GM12878 (cell line): ENCODE data around the gene STK4. TPM values are rescaled to one million over a fixed set of nuclear protein-coding genes. Genes with fewer than 3 reads are reported as not detected.

Source experiments
- ATAC-seq: fragments of 200-7000 bp; cut with Tn5 transposase; 3 replicates; pipeline ENCODE4 v1.9.1; 2020; ENCODE audit warnings: mild to moderate bottlenecking, moderate library complexity
- BruUV-seq: library from RNA; stranded (reverse); fragments of 400-500 nt; replicated peaks from 2 replicates; lab custom pipeline; 2021; lab: Mats Ljungman, UMichigan
- CTCF ChIA-PET: fragments of 300-600 bp; sonication (Branson Sonifier 250); formaldehyde crosslinking; extraction: SDS; loops from one replicate; lab custom pipeline; 2021; ENCODE audit warnings: inconsistent platforms; lab: Yijun Ruan, JAX
- POLR2A ChIA-PET: fragments of 350-600 bp; formaldehyde crosslinking; extraction: SDS; loops from one replicate; lab custom pipeline; 2021; ENCODE audit warnings: inconsistent platforms; lab: Charles Lee
- RAD21 ChIA-PET: fragments of 300-600 bp; sonication (Branson Sonifier 250); formaldehyde crosslinking; loops from one replicate; lab custom pipeline; 2023; ENCODE audit warnings: antibody characterized with exemption; ENCODE audit not compliant: unreplicated experiment; lab: Charles Lee
- SMC1A ChIA-PET: fragments of 300-600 bp; sonication (Branson Sonifier 250); formaldehyde crosslinking; loops from one replicate; lab custom pipeline; 2023; ENCODE audit not compliant: unreplicated experiment, uncharacterized antibody; lab: Charles Lee
- DNase-seq: peaks from one replicate; pipeline ENCODE4 v3.0.0-alpha.2; 2011; ENCODE audit warnings: low read depth, low spot score
- FAIRE-seq: peaks from 3 replicates; lab custom pipeline; 2011; peaks lifted over from hg19 to GRCh38; lab: Jason Lieb, UNC
- H2AFZ ChIP-seq: 2 replicates; pipeline ENCODE4 v1.6.0; 2011; ENCODE audit warnings: low read depth, low read length, control low read depth; ENCODE audit not compliant: control insufficient read depth
- H3K27ac ChIP-seq: 2 replicates; pipeline ENCODE4 v1.5.1; 2011; ENCODE audit warnings: control low read depth; ENCODE audit not compliant: control insufficient read depth, insufficient read depth
- H3K27me3 ChIP-seq, 2 experiments: replicated peaks in 1 of 2; 2 replicates each; pipeline versions ENCODE4 v1.6.0 to v1.6.1; 2011; ENCODE audit warnings: low read length in 1 of 2; ENCODE audit not compliant: control insufficient read depth in 2 of 2, insufficient read depth in 2 of 2
- H3K36me3 ChIP-seq, 2 experiments: 2 replicates each; pipeline ENCODE4 v1.5.1; 2011; ENCODE audit warnings: low read length in 1 of 2; ENCODE audit not compliant: control insufficient read depth in 2 of 2, insufficient read depth in 2 of 2
- H3K4me1 ChIP-seq: 2 replicates; pipeline ENCODE4 v1.6.1; 2011; ENCODE audit warnings: mild to moderate bottlenecking, low read length, moderate library complexity, mixed read lengths; ENCODE audit not compliant: control insufficient read depth, insufficient read depth
- H3K4me2 ChIP-seq: 2 replicates; pipeline ENCODE4 v1.6.0; 2011; ENCODE audit warnings: control low read depth; ENCODE audit not compliant: control insufficient read depth, insufficient read depth
- H3K4me3 ChIP-seq: fragments of 200-600 bp; sonication (generic); 2 replicates; pipeline ENCODE4 v1.5.1; 2016
- H3K79me2 ChIP-seq: 2 replicates; pipeline ENCODE4 v1.6.0; 2011; ENCODE audit warnings: low read length; ENCODE audit not compliant: control insufficient read depth, insufficient read depth
- H3K9ac ChIP-seq: 2 replicates; pipeline ENCODE4 v1.8.0; 2011; ENCODE audit warnings: low read length, control low read depth, mixed read lengths; ENCODE audit not compliant: control insufficient read depth, insufficient read depth
- H3K9me3 ChIP-seq: replicated peaks from 3 replicates; pipeline ENCODE4 v1.5.1; 2011; ENCODE audit warnings: mild to moderate bottlenecking, low read length; ENCODE audit not compliant: control insufficient read depth, insufficient read depth
- H4K20me1 ChIP-seq: 2 replicates; pipeline ENCODE4 v1.6.0; 2011; ENCODE audit not compliant: control insufficient read depth, insufficient read depth
- EED ChIP-seq: sonication (generic); IDR thresholded peaks from 2 replicates; pipeline ENCODE4 v1.6.1; 2016; ENCODE audit warnings: antibody characterized with exemption, low read depth
- FOS ChIP-seq: IDR thresholded peaks from 3 replicates; pipeline ENCODE4 v1.6.1; 2011; ENCODE audit warnings: borderline replicate concordance; ENCODE audit not compliant: insufficient read length; ENCODE audit errors: extremely low read depth
- JUNB ChIP-seq: IDR thresholded peaks from 2 replicates; pipeline ENCODE4 v1.6.1; 2016; ENCODE audit warnings: antibody characterized with exemption, mild to moderate bottlenecking
- KDM1A ChIP-seq: fragments of 200-600 bp; sonication (generic); IDR thresholded peaks from 2 replicates; pipeline ENCODE4 v1.6.1; 2016; ENCODE audit warnings: borderline replicate concordance
- KLF5 ChIP-seq: fragments of 450-650 bp; IDR thresholded peaks from 2 replicates; pipeline ENCODE4 v1.6.1; 2014; ENCODE audit warnings: mild to moderate bottlenecking; ENCODE audit not compliant: partially characterized antibody
- MTA3 ChIP-seq: IDR thresholded peaks from 2 replicates; pipeline ENCODE4 v1.6.1; 2012; ENCODE audit warnings: low read length, inconsistent platforms, borderline replicate concordance
- SIX5 ChIP-seq: IDR thresholded peaks from 2 replicates; pipeline ENCODE4 v1.6.1; 2011; ENCODE audit warnings: mild to moderate bottlenecking, low read depth, low read length, moderate library complexity; ENCODE audit not compliant: severe bottlenecking
- SREBF2 ChIP-seq: IDR thresholded peaks from 2 replicates; pipeline ENCODE4 v1.6.1; 2012; ENCODE audit warnings: mild to moderate bottlenecking, low read length
- SRF ChIP-seq, 2 experiments: IDR thresholded peaks; 2 replicates each; pipeline ENCODE4 v1.6.1; 2011; ENCODE audit warnings: low read depth in 2 of 2, low read length in 2 of 2, mild to moderate bottlenecking in 1 of 2, moderate library complexity in 1 of 2
- STAT3 ChIP-seq: IDR thresholded peaks from 2 replicates; pipeline ENCODE4 v1.6.1; 2011; ENCODE audit warnings: low read depth, low read length, improper control_type of control experiment
- TBL1XR1 ChIP-seq: IDR thresholded peaks from 2 replicates; pipeline ENCODE4 v1.6.1; 2012; ENCODE audit warnings: low read depth, low read length, improper control_type of control experiment
- TCF12 ChIP-seq: IDR thresholded peaks from 2 replicates; pipeline ENCODE4 v1.6.1; 2011; ENCODE audit warnings: low read depth, mild to moderate bottlenecking, low read length
- TCF3 ChIP-seq: IDR thresholded peaks from 2 replicates; pipeline ENCODE4 v1.6.1; 2012; ENCODE audit warnings: low read depth, mild to moderate bottlenecking, low read length, borderline replicate concordance; ENCODE audit not compliant: insufficient read depth
- ZNF274 ChIP-seq: IDR thresholded peaks from one replicate; pipeline ENCODE4 v1.8.0; 2011; ENCODE audit not compliant: insufficient read length, insufficient read depth
- WGBS: methylation state at CpG from one replicate; pipeline ENCODE4 v1.1.6; 2016; ENCODE audit warnings: low lambda C conversion rate; ENCODE audit not compliant: insufficient replicate concordance, insufficient coverage; ENCODE audit errors: missing lambda C conversion rate; 5-methylcytosine and 5-hydroxymethylcytosine counted together
- in situ Hi-C: fragments of 300-500 bp; cut with MboI; formaldehyde crosslinking; loops from 9 replicates; pipeline ENCODE4 v1.14.3; 2018; ENCODE audit warnings: mixed read lengths
- intact Hi-C: fragments of 100-400 bp; cut with micrococcal nuclease; formaldehyde crosslinking; loops from one replicate; pipeline ENCODE4 v1.14.2; 2022; ENCODE audit not compliant: unreplicated experiment
- polyA plus RNA-seq, 11 experiments: library from polyadenylated mRNA; depleted of rRNA in 4 of 11; unstranded in 6 of 11; stranded (reverse) in 5 of 11; fragments of >200 nt; fragmentation: Nextera tagmentation in 4 of 11; fragmentation: Illumina TruSeq in 1 of 11; extraction: Ambion mirVana in 4 of 11; extraction: Trizol in 1 of 11; gene quantifications; 1 replicate in 1 of 11; 2 replicates in 10 of 11; pipeline versions ENCODE4 v1.2.1 to v1.2.3, GENCODE V29; 2011 to 2016; ENCODE audit warnings: inconsistent platforms in 2 of 11, missing spikeins in 2 of 11, low read depth in 1 of 11
- total RNA-seq, 4 experiments: library from RNA; depleted of rRNA in 3 of 4; stranded (reverse); fragments of >200 nt in 3 of 4; fragmentation: Illumina TruSeq in 1 of 4; extraction: Trizol in 1 of 4; gene quantifications; 2 replicates each; pipeline versions ENCODE4 v1.2.1 to v1.2.3, GENCODE V29; 2013 to 2021
- TF ChIP-seq, protein P1 (sequence below): IDR thresholded peaks from 2 replicates; pipeline ENCODE4 v1.6.1; 2011; ENCODE audit warnings: borderline replicate concordance, low read depth, mild to moderate bottlenecking, moderate library complexity, mixed read lengths, low read length; ENCODE audit not compliant: insufficient read depth; ENCODE audit errors: extremely low read length

The STK4 gene
- total and polyA plus RNA-seq, 10 of the 15 experiments (the other 5 are each of a cell fraction or from before 2014, with no cell fraction given), result 24.0 to 135 (median 89.7) TPM

DNA sequence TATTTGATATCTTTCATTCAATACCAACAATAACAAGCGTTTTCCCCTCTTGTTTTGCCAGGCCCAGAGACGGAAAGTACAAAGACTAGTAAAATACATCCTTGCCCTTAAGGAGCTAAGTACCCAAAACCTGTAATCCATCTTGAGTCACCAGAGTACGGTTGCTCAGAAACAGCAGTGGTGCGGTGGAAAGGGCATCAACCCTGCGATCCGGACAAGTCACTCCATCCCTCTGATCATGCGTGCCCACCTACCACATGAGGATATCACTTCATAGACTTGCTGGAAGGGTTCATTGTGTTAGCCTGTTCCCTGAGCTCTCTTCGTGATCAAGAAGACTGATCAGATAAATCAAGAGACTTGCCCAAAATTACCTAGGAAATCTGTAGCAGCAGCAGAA, 8.0 kb upstream of the STK4 start:
- RAD21 ChIA-PET, result interaction anchor here (1.0 to 1.1 kb wide), 2 partner anchors 65 to 405 kb away, joined by 3 read pairs; partner anchors contain the start of gene SYS1
- FAIRE-seq, result no peak
- CTCF ChIA-PET, result interaction anchor here (0.8 to 4.2 kb wide), 12 partner anchors 8 to 332 kb away, joined by 3 to 21 read pairs (median 4); no protein-coding TSS in a partner anchor
- peaks cover 3% of the 10 kb centered on the region; the same call in 1 of the 2 replicates for H4K20me1 ChIP-seq
- H3K4me3 ChIP-seq, result peak overlapping the region; percentile 85
- no peak for ATAC-seq
- peak overlapping the region; percentile 81; the same call in 1 of the 2 replicates for H3K27ac ChIP-seq
- no peaks in the 10 kb centered on the region for H3K27me3 ChIP-seq
- peak overlapping the region; percentile 94 for H3K4me2 ChIP-seq
- no peak overlapping the region for H2AFZ ChIP-seq
- POLR2A ChIA-PET, result interaction anchor here (0.6 to 2.4 kb wide), 5 partner anchors 8 to 73 kb away, joined by 3 to 8 read pairs (median 5); partner anchors contain the start of genes STK4 and YWHAB
- H3K9me3 ChIP-seq, result no peaks in the 10 kb centered on the region
- in situ Hi-C loops, result no loop called here
- peaks cover 6 to 40% of the 10 kb centered on the region in 2 experiments; a peak in 3 of 4 replicates for H3K36me3 ChIP-seq
- 87% methylated on average over 8 of the region's 8 CpGs for WGBS
- peaks cover 51% of the 10 kb centered on the region for H3K79me2 ChIP-seq
- H3K4me1 ChIP-seq, result peaks cover 23% of the 10 kb centered on the region
- SMC1A ChIA-PET, result interaction anchor here (0.7 to 3.4 kb wide), 11 partner anchors 8 to 497 kb away, joined by 3 to 27 read pairs (median 4); partner anchors contain the start of gene PABPC1L
- no peak for DNase-seq
- TSS peak; percentile 55 for BruUV-seq
- H3K9ac ChIP-seq, result peak overlapping the region; percentile 72
- intact Hi-C loops, result no loop called here
- no peak for TF ChIP-seq MTA3
- TF ChIP-seq KDM1A, result no peak
- TF ChIP-seq TCF12, result no peak
- no peak for TF ChIP-seq TBL1XR1
- TF ChIP-seq, protein P1, sequence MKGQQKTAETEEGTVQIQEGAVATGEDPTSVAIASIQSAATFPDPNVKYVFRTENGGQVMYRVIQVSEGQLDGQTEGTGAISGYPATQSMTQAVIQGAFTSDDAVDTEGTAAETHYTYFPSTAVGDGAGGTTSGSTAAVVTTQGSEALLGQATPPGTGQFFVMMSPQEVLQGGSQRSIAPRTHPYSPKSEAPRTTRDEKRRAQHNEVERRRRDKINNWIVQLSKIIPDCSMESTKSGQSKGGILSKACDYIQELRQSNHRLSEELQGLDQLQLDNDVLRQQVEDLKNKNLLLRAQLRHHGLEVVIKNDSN, result no peak
- TF ChIP-seq KLF5, result no peak
- no peak for TF ChIP-seq EED
- TF ChIP-seq SIX5, result no peak
- no peak for TF ChIP-seq STAT3
- no peak for TF ChIP-seq ZNF274
- TF ChIP-seq FOS, result no peak
- no peak for TF ChIP-seq JUNB
- TF ChIP-seq TCF3, result no peak
- no peak for TF ChIP-seq SREBF2
- no peak for TF ChIP-seq SRF (IDR thresholded peaks at IDR 0.05; ENCODE audit: low read depth in 2 of 2, low read length in 2 of 2)
